Raji (cell line): ENCODE results near the gene RIOK1.

Experiments used
- POLR2A ChIP-seq: IDR thresholded peaks from 2 replicates; pipeline ENCODE4 v1.6.1; 2011; ENCODE audit warnings: low read depth, low read length, control low read depth; ENCODE audit not compliant: insufficient read depth

RIOK1 gene

DNA sequence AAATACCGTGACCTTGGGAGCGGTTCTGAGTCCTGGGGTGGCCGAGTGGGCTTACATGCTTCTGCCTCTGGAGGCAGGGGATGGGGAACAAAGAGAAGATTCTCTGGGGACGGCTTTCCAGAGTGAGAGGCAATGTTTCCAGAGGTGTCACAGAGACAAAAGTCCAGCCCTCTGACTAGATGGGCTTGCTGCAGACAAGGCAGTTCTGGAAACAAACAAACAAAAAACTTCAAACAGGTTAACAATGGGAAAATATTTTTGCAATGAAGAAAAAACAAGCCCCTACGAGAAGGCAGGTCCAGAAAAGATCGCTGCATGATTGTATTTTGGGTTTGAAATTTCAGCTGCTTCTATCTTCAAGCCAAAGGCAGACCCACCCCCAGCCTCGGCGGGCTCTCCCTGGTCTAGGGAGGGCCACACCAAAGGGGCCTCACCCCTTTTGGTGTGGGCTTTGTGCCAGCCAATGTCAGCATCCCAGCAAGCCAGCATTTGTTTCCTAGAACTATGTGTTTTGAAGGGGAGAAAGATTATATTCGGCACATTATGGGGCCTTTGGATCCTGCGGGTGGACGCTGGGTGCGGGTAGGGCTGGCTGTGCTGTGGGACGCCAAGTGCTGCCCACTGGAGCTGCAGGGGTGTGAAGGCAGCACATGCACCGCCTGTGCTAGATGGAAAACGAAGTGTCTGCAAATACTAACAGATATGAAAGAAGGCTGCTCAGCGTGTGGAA, 42.9 kb downstream of the RIOK1 start:
- no peak for TF ChIP-seq POLR2A

DNA sequence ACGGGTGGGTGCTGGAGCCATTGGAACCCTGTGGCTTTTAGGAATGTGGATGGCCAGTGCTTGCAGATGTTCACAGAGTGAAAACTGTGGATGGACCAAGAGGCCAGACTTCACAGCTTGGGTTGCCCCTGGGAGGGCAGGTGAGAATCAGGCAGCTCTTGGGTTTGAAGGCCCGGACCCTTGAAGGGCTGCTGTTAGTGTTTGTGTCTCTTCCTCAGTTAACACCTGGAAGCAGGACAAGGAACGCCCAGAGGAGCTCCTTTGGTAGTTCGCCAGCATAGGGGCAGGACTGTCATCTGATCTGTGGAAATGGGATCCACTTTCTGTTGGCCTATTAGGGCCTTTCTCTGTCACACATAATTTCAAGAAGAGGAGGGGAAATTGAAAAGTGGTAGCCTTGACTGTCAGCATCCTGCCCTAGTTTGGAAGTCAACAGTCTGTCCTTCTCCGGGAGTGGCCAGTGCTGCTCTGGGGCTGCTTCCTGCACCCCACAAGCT, 43.6 kb downstream of the RIOK1 start:
- TF ChIP-seq POLR2A, result no peak

DNA sequence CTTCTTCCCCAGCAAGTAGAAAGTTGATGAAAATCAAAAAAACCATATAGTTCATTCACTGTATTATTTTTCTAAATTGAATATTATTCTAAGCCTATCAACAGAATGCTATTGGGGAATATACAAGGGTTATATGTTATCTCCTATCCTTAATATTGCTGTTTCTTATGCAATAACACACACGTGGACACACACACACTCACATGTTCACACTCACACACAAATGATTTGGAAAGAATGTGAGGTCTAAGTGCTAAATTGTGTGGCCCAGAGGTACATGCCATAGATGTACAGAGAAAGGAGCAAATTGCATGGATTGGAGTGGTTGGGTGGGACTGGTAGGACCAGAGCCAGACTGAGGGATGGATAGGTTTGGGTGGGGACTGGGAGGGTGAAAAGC, 45.1 kb downstream of the RIOK1 start:
- TF ChIP-seq POLR2A, result no peak

DNA sequence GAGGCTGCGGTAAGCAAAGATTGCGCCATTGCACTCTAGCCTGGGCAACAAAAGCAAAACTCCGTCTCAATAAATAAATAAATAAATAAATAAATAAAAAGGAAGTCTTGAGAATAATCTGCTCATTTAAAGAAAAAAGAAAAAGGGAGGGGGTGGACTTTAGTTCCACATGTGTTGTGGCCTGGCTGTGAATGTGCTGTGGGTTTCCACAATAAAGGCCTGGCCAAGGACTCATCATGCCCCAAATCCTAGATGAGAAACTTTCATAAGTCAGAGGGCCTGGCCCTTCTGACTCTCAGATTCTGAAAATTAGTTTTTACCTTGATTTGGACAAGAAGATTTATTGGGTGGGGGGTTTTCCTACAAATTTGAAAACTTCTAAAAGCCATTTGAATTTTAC, 48.4 kb downstream of the RIOK1 start:
- no peak for TF ChIP-seq POLR2A

DNA sequence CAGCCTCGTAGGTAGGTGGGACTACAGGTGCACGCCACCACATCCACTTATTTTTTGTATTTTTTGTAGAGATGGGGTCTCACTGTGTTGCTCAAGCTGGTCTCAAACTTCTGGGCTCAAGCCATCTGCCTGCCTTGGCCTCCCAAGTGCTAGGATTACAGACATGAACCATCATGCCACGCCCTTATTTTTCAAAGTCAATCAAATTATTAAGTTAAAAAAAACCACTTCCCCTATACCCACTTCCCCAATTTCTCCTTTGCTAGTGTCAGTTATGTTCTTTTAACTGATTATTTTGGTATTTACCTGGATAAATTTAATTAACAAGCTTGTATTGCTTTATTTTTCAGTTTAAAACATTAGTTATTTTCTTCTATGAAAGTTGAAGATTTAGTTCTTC, 49.6 kb downstream of the RIOK1 start:
- TF ChIP-seq POLR2A, result no peak

DNA sequence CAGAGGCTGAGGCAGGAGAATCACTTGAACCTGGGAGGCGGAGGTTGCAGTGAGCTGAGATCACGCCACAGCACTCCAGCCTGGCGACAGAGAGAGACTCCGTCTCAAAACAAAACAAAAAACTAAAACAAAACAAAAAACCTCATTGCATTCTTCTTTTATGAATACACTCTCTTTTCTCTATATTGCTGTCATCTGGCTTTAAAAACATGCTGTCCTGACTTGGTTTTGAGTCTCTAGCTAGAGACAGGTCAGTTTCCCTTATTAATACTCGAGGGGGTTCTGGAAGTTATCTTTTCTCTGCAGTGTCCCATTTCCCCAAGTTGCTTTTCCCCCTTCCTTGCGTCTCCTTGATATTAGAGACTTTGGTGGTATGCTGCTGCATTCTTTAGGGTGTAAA, 50.9 kb downstream of the RIOK1 start:
- no peak for TF ChIP-seq POLR2A

DNA sequence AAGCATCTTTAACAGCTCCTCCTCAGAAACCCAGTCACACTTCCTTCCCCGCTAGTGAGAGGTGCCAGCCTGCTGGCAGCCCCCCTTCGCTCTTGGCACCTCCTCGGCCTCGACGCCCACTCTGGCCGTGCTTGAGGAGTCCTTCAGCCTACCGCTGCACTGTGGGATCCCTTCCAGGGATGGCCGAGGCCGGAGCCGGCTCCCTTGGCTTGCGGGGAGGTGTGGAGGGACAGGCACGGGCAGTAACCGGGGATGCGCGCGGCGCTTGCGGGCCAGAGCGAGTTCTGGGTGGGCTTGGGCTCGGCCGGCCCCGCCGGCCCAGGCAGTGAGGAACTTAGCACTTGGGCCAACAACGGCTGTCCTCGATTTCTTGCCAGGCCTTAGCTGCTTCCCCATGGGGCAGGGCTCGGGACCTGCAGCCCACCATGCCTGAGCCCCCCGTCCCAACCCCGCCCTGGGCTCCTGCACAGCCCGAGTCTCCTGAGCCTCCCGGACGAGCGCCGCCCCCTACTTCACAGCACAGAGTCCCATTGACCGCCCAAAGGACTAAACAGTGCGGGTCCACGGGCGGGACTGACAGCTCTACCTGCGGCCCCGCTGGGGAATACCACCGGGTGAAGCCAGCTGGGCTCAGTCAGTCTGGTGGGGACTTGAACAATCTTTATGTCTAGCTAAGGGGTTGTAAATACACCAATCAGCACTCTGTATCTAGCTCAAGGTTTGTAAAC, 51.6 kb downstream of the RIOK1 start:
- TF ChIP-seq POLR2A, result no peak

DNA sequence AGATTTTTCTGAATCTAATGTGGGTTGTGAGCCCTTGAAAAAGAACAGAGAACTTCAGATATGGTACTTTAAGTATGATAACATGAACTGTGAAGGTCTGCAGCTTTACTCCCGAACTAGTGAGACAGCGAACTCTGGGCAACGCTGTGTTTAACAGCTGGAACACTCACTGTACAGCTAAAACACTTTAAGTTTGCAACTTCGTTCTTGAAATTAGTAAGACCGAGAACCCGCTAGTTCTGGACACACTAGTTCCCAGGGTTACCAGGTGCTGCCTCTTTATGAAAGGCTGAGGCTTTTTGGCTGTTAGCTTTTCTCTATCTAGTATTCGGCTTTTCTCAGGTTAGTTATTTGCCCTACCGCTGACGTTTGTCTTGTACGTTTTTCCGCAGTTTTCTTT, 52.9 kb downstream of the RIOK1 start:
- no peak for TF ChIP-seq POLR2A

DNA sequence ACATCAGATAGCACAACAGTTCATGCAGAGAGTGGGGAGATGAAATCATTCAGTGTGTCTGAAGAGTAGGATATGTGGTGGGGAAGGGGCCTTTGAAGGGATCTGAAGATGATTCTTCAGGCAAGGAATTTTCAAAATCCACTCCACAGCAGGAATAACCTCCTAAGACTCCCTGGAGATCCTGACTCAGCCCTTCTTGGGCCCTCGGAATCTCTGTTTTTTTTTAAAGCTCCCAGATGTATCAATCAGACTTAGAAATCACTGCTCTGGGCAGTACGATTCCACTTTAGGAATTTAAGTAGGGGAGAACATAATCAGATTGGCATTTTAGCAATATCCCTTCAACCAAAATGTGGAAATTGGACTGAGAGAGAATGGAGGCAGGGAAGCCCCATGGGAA, 55.5 kb downstream of the RIOK1 start:
- TF ChIP-seq POLR2A, result no peak

DNA sequence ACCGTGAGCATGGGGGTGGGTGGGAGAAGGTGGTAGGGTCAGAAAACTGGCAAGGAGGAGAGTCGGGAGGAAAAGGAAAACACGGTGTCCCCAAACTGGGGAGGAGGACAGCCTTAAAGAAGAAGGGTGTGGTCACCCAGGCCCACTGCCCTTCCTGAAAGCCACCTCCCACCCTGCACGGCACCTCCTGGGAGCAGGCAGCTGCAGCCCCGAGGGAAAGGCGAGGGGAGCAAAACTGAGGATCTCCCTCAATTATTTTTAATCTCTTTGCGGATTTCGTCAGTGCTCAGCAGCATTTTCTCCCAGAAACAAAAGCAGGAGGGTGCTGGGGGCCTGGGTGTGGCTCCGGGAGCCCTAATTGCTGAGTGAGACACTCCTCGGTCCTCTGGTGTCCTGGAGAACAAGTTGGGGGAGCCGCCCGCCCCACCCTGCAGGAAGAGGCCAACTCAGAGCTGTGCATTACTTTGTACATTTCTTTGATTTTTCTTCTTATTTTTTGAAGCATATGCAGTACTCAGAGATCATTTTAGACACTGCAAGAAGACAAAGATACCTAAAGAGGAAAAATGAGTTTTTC, 56.4 kb downstream of the RIOK1 start:
- TF ChIP-seq POLR2A, result no peak

DNA sequence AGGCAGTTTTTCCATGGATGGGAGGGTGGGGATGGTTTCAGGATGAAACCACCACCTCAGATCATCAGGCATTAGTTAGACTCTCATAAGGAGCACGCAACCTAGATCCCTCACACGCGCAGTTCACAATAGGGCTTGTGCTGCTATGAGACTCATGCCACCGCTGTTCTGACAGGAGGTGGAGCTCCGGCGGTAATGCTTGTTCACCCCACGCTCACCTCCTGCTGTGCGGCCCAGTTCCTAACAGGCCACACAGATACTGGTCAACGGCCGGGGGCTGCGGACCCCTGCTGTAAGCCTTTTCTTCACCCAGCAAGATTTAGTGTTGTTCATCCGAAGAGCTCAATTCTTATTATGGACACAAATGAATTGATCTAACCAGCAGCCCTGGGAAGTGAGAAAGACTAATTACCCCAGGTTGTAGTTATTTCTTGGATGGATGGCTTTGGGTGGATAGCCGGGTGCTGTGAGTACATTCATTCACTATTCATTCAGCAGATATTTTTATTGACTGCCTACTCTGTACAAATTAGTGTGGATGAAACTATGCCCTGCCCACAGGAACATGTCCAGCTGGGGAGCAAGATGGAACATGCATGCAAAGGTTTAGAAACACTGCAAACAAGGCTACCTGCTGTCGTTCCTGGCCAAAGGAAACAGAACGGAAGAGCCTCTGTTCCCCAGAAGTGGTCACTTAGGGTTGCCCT, 57.2 kb downstream of the RIOK1 start:
- no peak for TF ChIP-seq POLR2A

DNA sequence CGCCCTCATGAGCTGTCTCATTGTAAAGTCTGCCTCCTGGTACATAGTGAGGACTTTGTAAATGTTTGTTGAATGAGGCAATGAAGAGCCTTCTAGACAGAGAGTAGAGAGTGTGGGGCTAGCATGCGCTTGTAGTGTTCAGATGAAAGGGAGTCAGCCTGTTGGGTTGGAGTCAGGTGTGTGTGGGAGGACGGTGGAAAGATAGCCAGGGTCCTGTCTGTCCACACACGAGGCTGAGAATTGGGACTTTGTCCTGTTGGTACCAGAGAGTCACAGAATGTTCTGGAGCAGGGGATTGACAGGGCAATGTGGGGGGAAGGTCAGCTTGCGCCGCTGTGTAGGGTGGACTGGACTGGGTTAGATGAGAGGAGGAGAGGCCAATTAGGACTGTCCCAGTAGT, 58.6 kb downstream of the RIOK1 start:
- TF ChIP-seq POLR2A, result no peak

DNA sequence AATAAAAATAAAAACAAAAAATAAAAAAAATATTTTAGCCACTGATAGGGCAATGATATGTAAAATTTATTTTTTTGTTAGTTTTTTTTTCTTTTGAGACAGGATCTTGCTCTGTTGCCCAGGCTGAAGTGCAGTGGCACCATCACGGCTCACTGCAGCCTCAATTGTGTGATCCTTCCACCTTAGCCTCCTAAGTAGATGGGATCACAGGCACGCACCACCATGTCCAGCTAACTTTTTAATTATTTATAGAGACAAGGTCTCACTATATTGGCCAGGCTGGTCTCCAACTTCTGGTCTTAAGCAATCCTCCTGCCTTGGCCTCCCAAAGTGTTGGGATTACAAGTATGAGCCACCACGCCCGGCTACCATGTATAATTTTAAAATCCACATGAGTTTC, 59.4 kb downstream of the RIOK1 start:
- no peak for TF ChIP-seq POLR2A

DNA sequence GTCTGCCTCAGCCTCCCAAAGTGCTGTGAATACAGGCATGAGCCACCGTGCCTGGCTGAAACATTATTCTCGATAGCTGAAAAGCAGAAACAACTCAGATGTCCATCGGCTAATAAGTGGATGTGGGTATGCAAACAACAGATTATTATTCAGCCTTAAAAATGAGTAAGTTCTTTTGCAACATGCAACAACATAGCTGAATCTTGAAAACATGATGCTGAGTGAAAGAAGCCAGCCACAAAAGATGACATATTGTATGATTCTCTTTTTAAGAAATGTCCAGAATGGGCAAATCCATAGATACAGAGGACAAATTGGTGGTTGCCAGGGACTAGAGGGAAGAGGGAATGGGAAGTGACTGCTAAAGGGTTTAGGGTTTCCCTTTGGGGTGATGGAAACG, 61.7 kb downstream of the RIOK1 start:
- TF ChIP-seq POLR2A, result no peak

DNA sequence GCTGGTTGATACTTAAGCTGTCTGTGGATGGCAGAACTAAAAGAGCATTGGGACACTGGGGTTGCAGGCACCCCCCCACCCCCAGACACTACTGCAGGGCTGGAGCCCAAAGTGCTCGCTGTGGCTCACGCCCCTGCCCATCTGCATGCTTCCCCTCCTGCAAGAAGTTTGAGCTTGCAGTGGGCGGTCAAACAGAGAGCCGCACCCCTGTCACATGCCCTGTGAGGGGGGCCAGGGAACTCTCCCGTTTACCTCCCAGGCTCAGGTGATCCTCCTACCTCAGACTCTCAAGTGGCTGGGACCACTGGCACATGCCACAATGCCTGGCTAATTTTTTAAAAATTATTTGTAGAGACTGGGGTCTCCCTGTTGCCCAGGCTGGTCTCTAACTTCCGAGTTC, 63.3 kb downstream of the RIOK1 start:
- no peak for TF ChIP-seq POLR2A
